AG09309 (cell line): ENCODE measurements around the gene ATAD5.

ENCODE experiments used
- DNase-seq: peaks from one replicate; pipeline ENCODE4 v3.0.0-alpha.2; 2010; ENCODE audit warnings: low read depth
- H3K4me3 ChIP-seq: 2 replicates; pipeline ENCODE4 v1.5.1; 2011; ENCODE audit warnings: mild to moderate bottlenecking, low read depth, low read length, moderate library complexity; ENCODE audit not compliant: control insufficient read depth
- CTCF ChIP-seq: IDR thresholded peaks from 2 replicates; pipeline ENCODE4 v1.5.1; 2011; ENCODE audit warnings: mild to moderate bottlenecking, low read depth, low read length, inconsistent platforms; ENCODE audit not compliant: insufficient read depth, control insufficient read depth; ENCODE audit errors: missing control alignments

The ATAD5 gene, protein sequence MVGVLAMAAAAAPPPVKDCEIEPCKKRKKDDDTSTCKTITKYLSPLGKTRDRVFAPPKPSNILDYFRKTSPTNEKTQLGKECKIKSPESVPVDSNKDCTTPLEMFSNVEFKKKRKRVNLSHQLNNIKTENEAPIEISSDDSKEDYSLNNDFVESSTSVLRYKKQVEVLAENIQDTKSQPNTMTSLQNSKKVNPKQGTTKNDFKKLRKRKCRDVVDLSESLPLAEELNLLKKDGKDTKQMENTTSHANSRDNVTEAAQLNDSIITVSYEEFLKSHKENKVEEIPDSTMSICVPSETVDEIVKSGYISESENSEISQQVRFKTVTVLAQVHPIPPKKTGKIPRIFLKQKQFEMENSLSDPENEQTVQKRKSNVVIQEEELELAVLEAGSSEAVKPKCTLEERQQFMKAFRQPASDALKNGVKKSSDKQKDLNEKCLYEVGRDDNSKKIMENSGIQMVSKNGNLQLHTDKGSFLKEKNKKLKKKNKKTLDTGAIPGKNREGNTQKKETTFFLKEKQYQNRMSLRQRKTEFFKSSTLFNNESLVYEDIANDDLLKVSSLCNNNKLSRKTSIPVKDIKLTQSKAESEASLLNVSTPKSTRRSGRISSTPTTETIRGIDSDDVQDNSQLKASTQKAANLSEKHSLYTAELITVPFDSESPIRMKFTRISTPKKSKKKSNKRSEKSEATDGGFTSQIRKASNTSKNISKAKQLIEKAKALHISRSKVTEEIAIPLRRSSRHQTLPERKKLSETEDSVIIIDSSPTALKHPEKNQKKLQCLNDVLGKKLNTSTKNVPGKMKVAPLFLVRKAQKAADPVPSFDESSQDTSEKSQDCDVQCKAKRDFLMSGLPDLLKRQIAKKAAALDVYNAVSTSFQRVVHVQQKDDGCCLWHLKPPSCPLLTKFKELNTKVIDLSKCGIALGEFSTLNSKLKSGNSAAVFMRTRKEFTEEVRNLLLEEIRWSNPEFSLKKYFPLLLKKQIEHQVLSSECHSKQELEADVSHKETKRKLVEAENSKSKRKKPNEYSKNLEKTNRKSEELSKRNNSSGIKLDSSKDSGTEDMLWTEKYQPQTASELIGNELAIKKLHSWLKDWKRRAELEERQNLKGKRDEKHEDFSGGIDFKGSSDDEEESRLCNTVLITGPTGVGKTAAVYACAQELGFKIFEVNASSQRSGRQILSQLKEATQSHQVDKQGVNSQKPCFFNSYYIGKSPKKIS (N-terminal part only)

GRCh38 chr17:30831663-30832437 is at the start of gene ATAD5:
TSS of gene ATAD5 (plus strand) at chr17:30831966. CDS start at chr17:30832348, 382 bp downstream.
- TF ChIP-seq CTCF = no peak
- peak within 1 kb of the TSS; percentile 76 for H3K4me3 ChIP-seq
- DNase-seq = peak; percentile 48

- DNase-seq = no peak
- H3K4me3 ChIP-seq = no peak overlapping the region
- no peak for TF ChIP-seq CTCF
These were observed 49.6 kb upstream of the ATAD5 start for GRCh38 chr17:30782206-30782605.

DNA sequence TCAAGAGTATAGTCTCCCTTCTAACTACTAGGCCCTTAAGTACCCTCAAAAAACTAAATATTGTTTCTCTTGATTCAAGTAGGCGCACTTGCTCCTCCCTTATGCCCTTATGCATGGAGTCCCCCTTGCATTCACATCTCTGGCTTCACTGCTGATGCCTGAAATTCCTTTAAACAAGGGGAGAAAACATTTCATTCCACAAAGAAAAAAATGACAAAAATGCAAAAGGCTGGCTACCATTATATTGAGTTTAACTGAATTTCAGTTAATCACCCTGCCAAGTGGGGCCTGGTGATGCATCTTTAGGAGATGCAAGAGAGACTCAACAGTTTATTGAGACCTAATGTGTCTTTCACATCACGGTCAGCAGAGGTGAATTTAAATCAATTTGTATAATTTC is 42.8 kb upstream of the ATAD5 start:
- no peak for DNase-seq
- no peak for TF ChIP-seq CTCF
- no peak overlapping the region for H3K4me3 ChIP-seq

DNA sequence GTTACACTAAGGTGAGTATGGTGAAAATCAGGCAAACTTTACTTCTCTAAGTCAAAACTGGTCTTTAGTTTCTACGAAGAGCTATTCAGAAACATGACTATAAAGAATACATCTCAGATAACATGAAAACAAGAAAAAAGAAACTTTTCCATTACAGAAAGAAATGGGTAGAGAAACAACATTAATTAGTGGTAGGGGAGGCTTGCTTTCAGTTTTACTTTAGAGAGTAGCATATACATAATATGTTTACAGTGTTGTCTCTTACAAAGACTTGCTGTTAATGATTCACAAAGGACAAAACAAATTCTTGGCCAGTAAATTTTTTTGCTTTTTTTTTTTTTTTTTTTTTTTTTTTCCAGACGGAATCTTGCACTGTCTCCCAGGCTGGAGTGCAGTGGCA is 41.5 kb upstream of the ATAD5 start:
- TF ChIP-seq CTCF = no peak
- no peak overlapping the region for H3K4me3 ChIP-seq
- no peak for DNase-seq

- no peak for DNase-seq
- no peak for TF ChIP-seq CTCF
- H3K4me3 ChIP-seq = no peak overlapping the region
These were observed 38.3 kb upstream of the ATAD5 start for GRCh38 chr17:30793282-30793977.
